Endodermal cell (in vitro differentiated cells): Measurements from ENCODE around the gene ABCC6. TPM values are rescaled to one million over a fixed set of nuclear protein-coding genes. Genes with fewer than 3 reads are reported as not detected.
"Not testable (repeated sequence)": the region's sequence is repeated elsewhere in the genome, so short reads cannot be mapped to it uniquely, and the experiment has no call there.

Experiments used
- DNase-seq: peaks from one replicate; pipeline ENCODE4 v3.0.0-alpha.2; 2017
- H3K27ac ChIP-seq: 2 replicates; pipeline ENCODE4 v1.5.1; 2013; ENCODE audit warnings: mild to moderate bottlenecking, low read depth, low read length, moderate library complexity
- H3K27me3 ChIP-seq: 2 replicates; pipeline ENCODE4 v1.6.1; 2013; ENCODE audit warnings: mild to moderate bottlenecking, low read length, moderate library complexity; ENCODE audit not compliant: insufficient read depth, control insufficient read depth, poor library complexity, severe bottlenecking
- H3K36me3 ChIP-seq: 2 replicates; pipeline ENCODE4 v1.7.0; 2013; ENCODE audit warnings: mild to moderate bottlenecking, low read length, moderate library complexity; ENCODE audit not compliant: control insufficient read depth, insufficient read depth
- H3K4me1 ChIP-seq: one replicate; pipeline ENCODE4 v1.7.0; 2013; ENCODE audit warnings: low read length; ENCODE audit not compliant: control insufficient read depth, insufficient read depth
- H3K4me3 ChIP-seq: 2 replicates; pipeline ENCODE4 v1.5.1; 2013; ENCODE audit warnings: mild to moderate bottlenecking, low read length, moderate library complexity
- H3K9ac ChIP-seq: 2 replicates; pipeline ENCODE4 v1.6.1; 2013; ENCODE audit warnings: mild to moderate bottlenecking, low read length, moderate library complexity; ENCODE audit not compliant: poor library complexity, severe bottlenecking; ENCODE audit errors: extremely low read depth
- H3K9me3 ChIP-seq: 2 replicates; pipeline ENCODE4 v1.6.1; 2013; ENCODE audit warnings: mild to moderate bottlenecking, low read length, moderate library complexity; ENCODE audit not compliant: control insufficient read depth
- H3K27ac Mint-ChIP-seq: 2 replicates; pipeline ENCODE4 v1.8.0; 2020; ENCODE audit warnings: mixed read lengths
- H3K27me3 Mint-ChIP-seq: 2 replicates; pipeline ENCODE4 v1.8.0; 2021; ENCODE audit warnings: mild to moderate bottlenecking, mixed read lengths; ENCODE audit not compliant: insufficient read depth
- H3K36me3 Mint-ChIP-seq: 2 replicates; pipeline ENCODE4 v1.8.0; 2020; ENCODE audit warnings: low read depth, mixed read lengths
- H3K4me1 Mint-ChIP-seq: 2 replicates; pipeline ENCODE4 v1.8.0; 2020; ENCODE audit warnings: mixed read lengths
- H3K4me3 Mint-ChIP-seq: 2 replicates; pipeline ENCODE4 v1.8.0; 2020; ENCODE audit warnings: mild to moderate bottlenecking, moderate library complexity, mixed read lengths
- H3K9me3 Mint-ChIP-seq: 2 replicates; pipeline ENCODE4 v1.8.0; 2020; ENCODE audit warnings: mild to moderate bottlenecking, mixed read lengths
- WGBS, 2 experiments: methylation state at CpG; one replicate each; pipeline versions ENCODE4 v1.1.5 to v1.1.7; 2013; ENCODE audit warnings: missing lambda C conversion rate in 2 of 2, mixed read lengths in 1 of 2; ENCODE audit not compliant: insufficient coverage in 1 of 2, insufficient read length in 1 of 2; 5-methylcytosine and 5-hydroxymethylcytosine counted together
- total RNA-seq, 2 donors: library from RNA; stranded (reverse); fragmentation: NEBNext Ultra II Directional in 1 of 2; extraction: Animal tissue kit (Norgen Biotek cat#: 25700) in 1 of 2; gene quantifications; 2 replicates in 1 of 2; 3 replicates in 1 of 2; pipeline ENCODE4 v1.2.1, GENCODE V29; 2021
- TF ChIP-seq, protein P1 (sequence below): fragments of 200-600 bp; sonication (generic); conservative IDR thresholded peaks from 2 replicates; pipeline ENCODE4 v1.5.0; 2021; ENCODE audit warnings: antibody characterized with exemption, mild to moderate bottlenecking

The ABCC6 gene
- total RNA-seq, 2 donors from 2014 or later: 6.5 to 7.8 TPM

GRCh38 chr16:16157166-16157565 lies 66.1 kb downstream of the ABCC6 start:
- peaks cover 13% of the 10 kb centered on the region for H3K36me3 Mint-ChIP-seq
- no peaks in the 10 kb centered on the region for H3K36me3 ChIP-seq
- no peak overlapping the region for H3K4me3 ChIP-seq
- no peaks in the 10 kb centered on the region for H3K4me1 Mint-ChIP-seq
- no peak overlapping the region for H3K4me3 Mint-ChIP-seq
- TF ChIP-seq, protein P1, sequence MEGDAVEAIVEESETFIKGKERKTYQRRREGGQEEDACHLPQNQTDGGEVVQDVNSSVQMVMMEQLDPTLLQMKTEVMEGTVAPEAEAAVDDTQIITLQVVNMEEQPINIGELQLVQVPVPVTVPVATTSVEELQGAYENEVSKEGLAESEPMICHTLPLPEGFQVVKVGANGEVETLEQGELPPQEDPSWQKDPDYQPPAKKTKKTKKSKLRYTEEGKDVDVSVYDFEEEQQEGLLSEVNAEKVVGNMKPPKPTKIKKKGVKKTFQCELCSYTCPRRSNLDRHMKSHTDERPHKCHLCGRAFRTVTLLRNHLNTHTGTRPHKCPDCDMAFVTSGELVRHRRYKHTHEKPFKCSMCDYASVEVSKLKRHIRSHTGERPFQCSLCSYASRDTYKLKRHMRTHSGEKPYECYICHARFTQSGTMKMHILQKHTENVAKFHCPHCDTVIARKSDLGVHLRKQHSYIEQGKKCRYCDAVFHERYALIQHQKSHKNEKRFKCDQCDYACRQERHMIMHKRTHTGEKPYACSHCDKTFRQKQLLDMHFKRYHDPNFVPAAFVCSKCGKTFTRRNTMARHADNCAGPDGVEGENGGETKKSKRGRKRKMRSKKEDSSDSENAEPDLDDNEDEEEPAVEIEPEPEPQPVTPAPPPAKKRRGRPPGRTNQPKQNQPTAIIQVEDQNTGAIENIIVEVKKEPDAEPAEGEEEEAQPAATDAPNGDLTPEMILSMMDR: no peak
- peaks cover 34% of the 10 kb centered on the region for H3K9me3 ChIP-seq
- H3K4me1 ChIP-seq: no peaks in the 10 kb centered on the region
- H3K27me3 ChIP-seq: no peaks in the 10 kb centered on the region
- peaks cover 4% of the 10 kb centered on the region for H3K27me3 Mint-ChIP-seq
- H3K27ac Mint-ChIP-seq: no peak overlapping the region
- peaks cover 34% of the 10 kb centered on the region for H3K9me3 Mint-ChIP-seq
- 100% methylated on average over 1 of the region's 1 CpG; no CpG with 5 or more reads in 1 of the 2 experiments for WGBS, 2 experiments
- H3K27ac ChIP-seq: no peak overlapping the region
- H3K9ac ChIP-seq: no peak overlapping the region
- no peak for DNase-seq

GRCh38 chr16:16155234-16155633 lies 68.1 kb downstream of the ABCC6 start:
- no peaks in the 10 kb centered on the region for H3K36me3 ChIP-seq
- DNase-seq: no peak
- H3K4me3 Mint-ChIP-seq: no peak overlapping the region
- peaks cover 2% of the 10 kb centered on the region for H3K27me3 Mint-ChIP-seq
- no peaks in the 10 kb centered on the region for H3K4me1 Mint-ChIP-seq
- H3K9ac ChIP-seq: no peak overlapping the region
- no peaks in the 10 kb centered on the region for H3K27me3 ChIP-seq
- no peak overlapping the region for H3K4me3 ChIP-seq
- TF ChIP-seq, protein P1: no peak
- H3K27ac ChIP-seq: no peak overlapping the region
- WGBS, 2 experiments: 91 to 94% methylated on average over 3 of the region's 3 CpGs
- H3K4me1 ChIP-seq: no peaks in the 10 kb centered on the region
- H3K9me3 ChIP-seq: peaks cover 34% of the 10 kb centered on the region
- peaks cover 29% of the 10 kb centered on the region for H3K9me3 Mint-ChIP-seq
- H3K27ac Mint-ChIP-seq: no peak overlapping the region
- H3K36me3 Mint-ChIP-seq: peaks cover 13% of the 10 kb centered on the region

DNA sequence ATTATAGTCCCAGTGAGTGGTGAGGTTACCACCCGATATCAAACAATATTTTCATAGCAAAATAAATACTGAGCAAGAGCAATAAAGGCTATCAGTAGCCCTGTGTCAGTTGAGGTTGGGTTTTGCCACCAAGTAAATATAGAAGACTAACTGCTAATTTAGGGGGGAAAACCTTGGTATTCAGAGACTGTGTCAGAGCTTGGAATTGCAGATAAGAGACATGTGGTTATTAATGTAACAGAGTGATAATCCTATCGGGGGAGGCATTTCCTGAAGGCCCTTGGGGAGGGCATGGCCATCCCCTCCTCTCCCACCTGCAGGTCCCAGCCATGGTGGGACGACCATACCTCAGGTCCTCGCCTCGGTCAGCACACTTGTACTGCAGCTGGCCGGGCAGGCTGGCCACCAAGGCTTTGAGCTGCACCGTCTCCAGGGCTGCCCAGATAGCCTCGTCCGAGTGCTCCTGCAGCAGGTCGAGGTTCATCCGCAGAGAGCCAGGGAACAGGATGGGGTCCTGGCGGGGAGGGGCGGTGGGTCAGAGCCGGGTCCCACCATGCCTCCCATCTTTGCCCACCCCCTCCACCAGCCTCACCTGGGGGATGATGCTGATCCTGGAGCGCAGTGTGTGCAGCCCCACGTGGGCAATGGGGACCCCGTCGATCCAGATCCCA lies 68.9 kb downstream of the ABCC6 start:
- no peaks in the 10 kb centered on the region for H3K27me3 Mint-ChIP-seq
- 82 to 86% methylated on average over 5 to 18 of the region's 18 CpGs for WGBS, 2 experiments
- no peak for DNase-seq
- Histone ChIP-seq H3K27ac (no peak overlapping the region), H3K4me1 (no peaks in the 10 kb centered on the region), H3K36me3 (no peaks in the 10 kb centered on the region), H3K9ac (no peak overlapping the region), H3K9me3 (peaks cover 26% of the 10 kb centered on the region), H3K4me3 (no peak overlapping the region), H3K27me3 (no peaks in the 10 kb centered on the region)
- no peak overlapping the region for H3K4me3 Mint-ChIP-seq
- no peaks in the 10 kb centered on the region for H3K4me1 Mint-ChIP-seq
- no peak overlapping the region for H3K27ac Mint-ChIP-seq
- H3K36me3 Mint-ChIP-seq: peaks cover 9% of the 10 kb centered on the region
- TF ChIP-seq, protein P1: no peak
- H3K9me3 Mint-ChIP-seq: peaks cover 21% of the 10 kb centered on the region

DNA sequence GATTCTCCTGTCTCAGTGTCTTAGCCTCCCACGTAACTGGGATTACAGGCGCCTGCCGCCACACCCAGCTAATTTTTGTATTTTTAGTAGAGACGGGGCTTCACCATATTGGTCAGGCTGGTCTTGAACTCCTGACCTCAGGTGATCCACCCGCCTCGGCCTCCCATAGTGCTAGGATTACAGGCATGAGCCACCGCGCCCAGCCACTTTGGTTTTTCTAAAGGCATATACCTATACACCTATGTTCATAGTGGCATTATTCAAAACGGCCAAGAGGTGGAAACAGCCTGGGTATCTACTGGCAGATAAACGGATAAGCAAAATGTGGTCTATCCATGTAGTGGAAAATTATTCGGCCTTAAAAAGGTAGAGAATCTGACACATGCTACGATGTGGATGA lies 70.3 kb downstream of the ABCC6 start:
- H3K4me3 Mint-ChIP-seq, H3K4me1 ChIP-seq, H3K9ac ChIP-seq, H3K27me3 Mint-ChIP-seq, H3K36me3 ChIP-seq, H3K27me3 ChIP-seq, DNase-seq, H3K4me3 ChIP-seq, H3K4me1 Mint-ChIP-seq, H3K9me3 Mint-ChIP-seq, H3K36me3 Mint-ChIP-seq, H3K27ac ChIP-seq, H3K27ac Mint-ChIP-seq: not testable (repeated sequence)
- WGBS, 2 experiments: 91 to 96% methylated on average over 7 to 12 of the region's 12 CpGs
- H3K9me3 ChIP-seq: peaks cover 12% of the 10 kb centered on the region
